ENCODE data around the gene LRMDA.

Gene LRMDA

DNA sequence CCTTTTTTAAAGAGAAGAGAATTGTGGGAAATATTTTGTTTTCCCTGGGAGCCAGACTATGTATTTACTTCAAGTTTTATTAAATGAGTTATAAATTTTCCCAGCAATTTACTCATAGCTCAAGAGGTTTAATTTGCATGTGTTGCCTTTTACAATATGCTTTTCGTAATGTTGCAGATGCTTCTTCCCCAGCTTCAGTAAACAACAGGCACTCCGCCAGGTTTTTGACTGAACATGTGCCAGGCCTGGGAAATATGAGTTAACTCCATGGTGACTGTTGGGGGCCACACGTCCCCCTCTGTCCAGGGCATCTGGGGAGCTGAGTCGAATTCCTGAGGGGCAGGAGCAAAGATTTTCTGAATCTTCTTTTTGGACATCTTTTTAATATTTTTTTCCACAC lies 545.7 kb downstream of the LRMDA start:
- no peak for DNase-seq

DNA sequence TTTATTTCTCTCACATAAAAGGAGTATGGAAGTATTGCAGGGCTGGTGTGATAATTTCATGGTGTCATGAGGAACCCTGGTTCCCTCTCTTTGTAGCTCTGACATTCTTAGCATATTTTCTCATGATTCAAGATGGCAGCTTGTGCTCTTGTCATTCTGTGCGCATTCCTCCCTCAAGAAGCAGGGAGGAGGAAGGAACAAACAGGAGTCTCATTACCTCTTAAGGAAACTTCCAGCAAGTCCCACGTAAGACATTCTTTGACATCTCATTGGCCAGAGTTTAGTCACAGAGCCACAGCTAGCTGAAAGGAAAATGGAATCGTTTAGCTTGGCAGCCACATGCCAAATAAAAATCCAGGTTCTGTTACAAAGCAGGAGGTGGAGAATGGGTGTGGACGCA lies 546.8 kb downstream of the LRMDA start:
- DNase-seq = no peak

DNA sequence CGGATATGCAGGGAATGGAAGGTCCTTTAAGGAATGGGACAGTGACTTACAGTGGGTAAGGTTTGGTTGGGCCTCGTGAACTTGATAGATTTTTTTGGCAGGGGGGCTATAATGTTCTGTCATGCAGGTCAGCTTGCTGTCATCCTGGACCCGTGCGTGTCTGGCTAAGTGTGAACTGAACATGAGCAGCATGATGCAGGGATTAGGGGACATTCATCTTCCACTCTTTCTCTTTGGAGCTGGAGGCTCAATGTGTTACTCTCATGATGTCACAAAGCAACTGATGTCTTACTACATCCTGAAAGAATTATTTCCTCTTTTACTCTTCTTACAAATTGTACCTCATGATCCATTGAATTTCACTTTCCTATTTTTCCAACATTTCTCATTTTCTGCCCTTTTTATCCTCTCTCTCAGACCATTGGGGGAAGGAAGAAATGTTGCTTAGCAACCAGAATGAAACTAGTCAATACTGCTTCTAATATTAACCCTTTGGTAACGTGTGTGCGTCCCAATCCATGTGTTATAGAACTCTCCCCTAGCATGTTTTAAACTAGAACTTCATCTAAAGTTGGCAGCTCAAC lies 549.1 kb downstream of the LRMDA start:
- no peak for DNase-seq

DNA sequence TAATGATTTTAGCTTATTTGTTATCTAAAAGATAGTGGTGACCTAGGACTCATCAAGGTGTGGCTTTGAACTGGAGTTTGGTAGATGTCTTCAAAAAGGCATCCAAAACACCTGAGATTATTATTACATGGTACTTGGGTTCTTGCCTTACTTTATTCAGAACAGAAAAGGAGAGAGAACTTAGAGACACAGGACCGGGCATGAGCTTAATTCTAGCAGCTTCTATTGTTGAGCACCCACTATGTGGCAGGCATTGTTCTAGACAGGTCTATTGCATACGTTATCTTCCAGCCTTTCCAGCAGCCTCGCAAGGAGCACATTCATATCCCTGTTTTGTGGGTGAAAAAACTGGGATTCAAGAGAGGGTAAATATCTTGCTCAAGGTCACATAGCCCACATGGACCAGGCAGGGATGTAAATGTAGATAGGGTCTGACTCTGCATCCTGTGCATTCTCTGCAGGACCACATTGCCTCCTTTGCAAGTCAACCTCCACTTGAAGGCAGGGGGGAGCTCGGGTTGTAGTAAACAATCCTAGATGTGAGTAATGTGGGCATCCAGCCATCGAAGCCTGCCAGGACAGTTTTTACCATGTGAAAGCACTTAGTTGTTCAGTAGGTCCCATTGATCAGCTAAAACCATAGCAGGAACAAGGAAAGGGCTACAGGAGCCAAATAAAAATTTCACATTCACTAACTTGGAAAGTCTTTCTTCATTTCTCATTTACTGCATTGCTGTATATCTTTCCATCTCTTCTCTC lies 551.4 kb downstream of the LRMDA start:
- DNase-seq = no peak

DNA sequence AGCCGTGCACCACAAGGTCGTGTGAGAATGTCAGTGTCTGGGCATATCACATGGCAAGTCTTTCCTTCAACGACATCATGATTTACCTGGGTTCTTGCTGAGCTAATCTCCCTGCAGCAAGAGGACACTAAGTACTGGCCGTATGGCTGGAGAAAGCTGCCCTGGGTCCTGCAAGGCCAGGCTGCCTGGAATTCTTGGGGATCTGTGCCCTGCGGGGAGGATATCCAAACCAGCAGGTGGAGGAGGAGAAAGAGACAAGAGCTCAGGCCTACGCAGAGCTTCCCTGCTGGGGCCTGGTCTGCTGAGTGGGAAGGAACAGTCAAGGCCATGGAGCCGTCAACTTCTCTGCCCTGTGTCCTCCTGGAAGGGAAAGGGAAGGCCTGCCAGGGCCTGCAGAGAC lies 552.6 kb downstream of the LRMDA start:
- no peak for DNase-seq

DNA sequence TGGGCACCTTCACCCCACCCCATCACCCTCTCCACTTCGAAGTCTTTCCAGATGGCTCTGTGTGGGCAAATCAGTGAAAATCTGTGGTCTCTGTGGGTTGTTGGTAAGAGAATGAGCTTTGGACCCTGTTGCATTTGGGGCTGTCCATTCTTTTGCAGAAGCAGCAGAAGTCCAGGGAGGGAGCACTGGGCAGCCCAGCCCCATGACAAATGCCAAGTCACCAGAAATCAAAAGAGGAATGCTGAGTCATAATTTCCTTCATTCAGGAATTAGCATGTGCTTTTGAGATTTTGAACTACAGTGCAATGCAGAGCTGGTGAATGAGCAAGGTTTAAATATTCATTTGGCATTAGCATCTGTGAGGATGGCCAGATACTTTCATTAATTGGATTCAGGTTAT lies 556.2 kb downstream of the LRMDA start:
- no peak for DNase-seq

DNA sequence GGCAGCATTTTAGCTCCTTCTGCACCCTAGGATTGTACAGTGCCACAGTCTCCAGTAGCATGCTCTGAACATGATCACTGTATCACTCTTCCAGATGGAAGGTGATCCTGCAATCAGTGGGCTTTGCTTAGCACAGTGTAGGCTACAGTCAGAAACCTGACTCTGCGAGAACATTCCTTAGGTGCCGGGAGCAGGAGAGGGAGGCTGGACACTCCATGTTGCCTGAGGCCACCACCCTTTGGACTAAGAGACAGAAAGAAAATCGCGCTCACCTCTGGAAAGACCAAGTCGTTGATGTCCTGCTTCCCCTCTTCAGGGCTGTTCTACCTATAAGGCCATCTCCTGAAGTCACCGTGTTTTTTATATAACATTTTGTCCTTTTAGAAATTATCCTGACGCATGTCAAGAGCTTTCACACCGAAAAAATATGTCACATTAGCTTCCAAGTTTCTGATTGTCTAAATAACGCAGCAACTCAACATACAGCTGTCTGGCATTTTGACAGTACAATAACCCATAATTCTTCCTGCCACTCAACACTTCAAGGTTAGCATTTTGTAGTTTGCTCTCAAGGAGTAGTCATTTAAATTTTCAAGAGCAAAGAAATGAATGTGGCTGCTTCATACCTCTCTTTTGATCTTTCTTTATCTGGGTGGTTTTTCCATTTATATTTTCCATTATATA lies 563.1 kb downstream of the LRMDA start:
- DNase-seq = no peak

DNA sequence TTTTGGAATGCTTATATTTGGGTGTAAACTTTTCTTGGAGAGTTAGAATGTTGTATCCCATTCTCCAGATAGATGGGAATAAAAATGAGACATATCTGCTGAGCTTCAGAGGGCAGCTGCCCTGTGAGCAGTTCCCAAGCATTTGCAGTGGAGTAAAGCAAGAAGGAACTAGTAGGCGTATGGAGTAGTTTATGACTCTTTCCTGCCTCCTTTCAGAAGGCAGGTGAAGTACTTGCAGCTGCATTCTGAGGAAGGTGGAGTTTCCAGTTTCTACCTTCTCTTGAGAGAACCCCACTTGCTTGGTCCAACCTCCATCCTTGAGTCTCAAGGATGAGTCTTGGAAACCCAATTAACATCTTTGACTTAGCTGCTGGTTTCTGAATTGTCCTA lies 563.6 kb downstream of the LRMDA start:
- DNase-seq = no peak

DNA sequence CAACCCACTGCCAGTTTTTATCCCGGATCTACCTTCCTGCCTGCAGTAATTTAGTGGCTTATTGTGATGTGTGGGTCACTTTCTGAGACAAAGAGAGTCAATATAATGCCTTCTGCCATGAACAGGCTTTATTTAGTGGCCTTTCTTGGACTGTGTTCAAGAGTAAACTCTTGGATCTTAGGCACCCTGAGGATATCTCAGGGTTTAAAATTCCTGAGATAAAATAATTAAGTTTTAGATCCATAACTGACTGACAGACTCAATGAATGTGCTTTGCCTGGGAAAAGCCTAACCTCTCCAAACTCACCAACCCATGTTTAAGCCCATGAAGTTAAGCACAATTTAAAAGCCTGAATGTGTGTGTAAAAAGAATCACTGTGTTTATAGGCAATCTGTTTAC lies 564.3 kb downstream of the LRMDA start:
- no peak for DNase-seq

DNA sequence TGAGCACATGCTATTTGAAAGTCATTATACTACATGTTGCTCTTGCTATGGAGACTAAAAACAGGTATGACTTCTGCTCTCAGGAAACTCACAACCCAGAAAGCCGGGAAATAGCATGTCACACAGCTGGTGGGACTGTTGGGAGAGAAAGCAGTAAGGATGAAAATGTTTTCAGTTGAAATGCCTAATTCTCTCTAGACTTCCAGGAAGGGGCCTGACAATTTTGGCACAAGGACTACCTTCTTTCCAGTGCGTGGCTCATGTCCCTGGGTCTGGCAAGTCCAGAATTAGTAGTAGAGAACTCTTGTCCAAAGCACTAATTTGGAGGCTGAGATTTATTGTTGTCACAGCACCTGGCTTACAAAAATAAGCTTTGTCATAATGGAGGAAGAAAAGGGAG lies 567.6 kb downstream of the LRMDA start:
- no peak for DNase-seq

DNA sequence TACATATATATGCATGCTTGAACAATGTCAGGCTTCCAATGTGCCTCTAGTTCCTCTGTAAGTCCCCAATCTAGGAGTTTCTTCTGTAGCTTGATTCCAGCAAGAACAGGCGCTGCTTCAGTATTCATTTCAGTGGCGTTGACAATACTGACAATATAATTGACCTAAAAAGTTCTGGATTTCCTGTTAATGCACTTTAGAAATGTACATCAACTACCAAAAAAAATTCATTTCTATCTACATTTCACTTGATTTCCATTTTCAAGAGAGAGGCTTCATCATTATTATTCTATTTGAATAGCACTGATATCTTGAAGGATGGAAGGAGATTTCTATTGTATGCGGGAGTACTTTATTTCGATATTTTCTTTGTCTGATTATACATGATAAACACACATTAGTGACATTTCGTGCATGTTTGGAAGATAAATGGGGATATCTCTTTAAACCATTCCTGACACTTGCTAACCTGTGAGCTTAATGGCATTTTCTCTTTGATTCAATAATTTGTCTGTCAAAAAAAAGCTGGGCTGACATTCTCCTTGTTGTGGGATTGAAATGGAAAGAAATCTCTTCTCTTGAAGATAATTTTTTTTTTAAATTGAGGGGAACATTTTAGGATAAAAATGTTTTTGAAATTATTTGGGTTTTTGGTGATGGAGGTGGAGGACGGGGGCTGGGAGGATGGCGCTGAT lies 568.2 kb downstream of the LRMDA start:
- no peak for DNase-seq

DNA sequence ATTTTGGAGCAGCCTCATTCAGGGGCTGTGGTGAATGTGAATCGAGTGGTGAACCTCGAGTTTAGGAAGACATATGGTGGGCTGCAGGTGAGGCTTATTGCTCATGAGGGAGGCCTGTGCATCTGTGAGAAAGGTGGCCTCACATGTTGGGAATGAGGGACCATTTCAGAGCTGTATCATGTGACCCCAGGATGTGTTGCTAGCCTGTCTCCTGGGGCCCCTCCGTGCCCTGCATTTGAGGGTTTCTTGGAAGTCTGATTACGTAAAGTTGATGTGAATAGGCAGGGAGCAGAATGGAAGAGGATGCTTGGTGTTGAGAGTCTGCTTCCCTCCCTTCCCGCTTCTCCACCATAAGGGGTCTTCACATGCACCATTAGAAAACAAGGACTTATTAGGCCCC lies 569.1 kb downstream of the LRMDA start:
- DNase-seq = no peak

DNA sequence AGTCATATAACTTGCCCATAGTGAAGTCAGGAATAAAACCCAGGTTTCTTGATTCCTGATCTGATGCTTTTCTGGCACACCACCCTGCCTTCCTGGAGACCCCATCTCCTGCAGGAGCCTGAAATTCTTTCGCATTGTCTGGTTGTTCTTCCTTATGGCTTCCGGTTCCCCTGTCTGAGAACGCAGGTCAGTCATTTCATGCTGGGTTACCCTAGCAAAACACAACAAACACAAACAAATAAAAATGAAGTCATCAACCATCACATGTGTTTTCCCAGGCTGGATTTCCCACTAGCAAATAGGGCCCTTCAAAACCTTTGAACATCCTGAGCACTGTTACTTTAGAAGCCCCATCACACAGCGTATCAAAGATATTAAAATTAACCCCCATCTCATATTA lies 569.6 kb downstream of the LRMDA start:
- no peak for DNase-seq

DNA sequence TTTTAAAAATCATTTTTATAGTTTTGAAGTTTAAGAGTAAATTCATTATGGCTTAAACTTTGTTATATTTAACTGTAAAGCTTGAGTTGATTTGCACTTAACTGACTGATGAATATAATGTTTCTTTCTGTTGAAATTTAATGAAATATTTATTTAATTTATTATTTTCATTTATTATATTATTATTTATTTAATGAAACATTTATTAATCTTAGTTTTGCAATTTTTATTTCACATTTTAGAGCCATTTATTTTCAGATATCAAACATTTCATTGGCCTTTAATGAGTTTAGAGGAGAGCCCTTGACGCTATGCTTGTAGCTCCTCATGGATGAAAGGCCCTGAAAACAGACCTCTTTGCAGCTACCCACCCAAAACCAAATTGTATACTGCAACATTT lies 570.0 kb downstream of the LRMDA start:
- no peak for DNase-seq

DNA sequence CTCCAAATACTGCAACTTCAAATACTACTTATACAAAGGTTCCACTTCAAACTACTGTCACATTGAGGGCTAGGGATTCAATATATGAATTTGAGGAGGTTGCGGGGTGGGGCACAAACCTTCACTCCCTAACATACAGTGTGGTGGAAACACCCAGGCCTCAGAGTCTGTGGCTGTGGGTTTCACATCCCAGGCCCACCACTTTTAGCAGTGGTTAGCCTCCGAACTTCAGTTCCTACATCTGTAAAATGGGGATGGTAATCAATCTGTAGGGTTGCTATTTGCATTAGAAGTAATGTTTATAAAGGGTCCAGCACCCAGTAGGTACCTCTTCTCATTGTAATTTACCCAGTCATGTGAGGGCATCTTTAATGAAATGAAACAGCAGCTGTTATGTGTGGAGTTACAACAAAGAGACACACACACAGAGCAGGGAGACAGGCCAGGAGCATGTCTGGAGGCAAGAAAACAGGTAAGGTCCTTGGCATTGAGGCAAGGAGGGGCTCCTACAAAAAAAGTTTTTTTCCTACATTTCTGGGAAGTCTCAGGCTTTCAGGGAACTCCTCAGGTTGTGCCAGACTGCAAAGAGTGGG lies 570.9 kb downstream of the LRMDA start:
- DNase-seq = no peak

DNA sequence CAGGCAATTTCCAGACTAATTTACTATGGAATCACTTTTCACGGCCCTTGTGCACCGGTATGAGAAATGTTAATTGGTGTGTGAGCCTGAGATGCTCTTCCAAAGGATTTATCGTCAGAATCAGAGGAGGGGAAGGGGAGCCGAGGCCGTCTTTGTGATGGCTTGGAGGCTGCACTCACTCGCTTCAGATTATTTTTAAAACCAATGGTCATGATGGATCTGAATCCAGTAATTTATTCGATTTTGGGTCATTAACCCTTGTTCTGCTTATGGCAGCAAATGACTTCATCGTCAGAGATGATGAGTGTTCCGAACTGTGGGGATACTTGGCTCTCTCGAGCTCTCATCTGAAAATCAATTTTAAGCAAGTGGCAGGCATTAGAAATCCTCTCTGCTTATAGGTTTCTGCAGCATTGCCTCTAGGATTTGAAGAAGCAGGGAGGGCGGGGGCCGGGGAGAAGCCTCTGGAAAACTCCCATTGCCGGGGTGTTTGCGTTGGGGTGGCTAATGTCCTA lies 576.3 kb downstream of the LRMDA start:
- no peak for DNase-seq

DNA sequence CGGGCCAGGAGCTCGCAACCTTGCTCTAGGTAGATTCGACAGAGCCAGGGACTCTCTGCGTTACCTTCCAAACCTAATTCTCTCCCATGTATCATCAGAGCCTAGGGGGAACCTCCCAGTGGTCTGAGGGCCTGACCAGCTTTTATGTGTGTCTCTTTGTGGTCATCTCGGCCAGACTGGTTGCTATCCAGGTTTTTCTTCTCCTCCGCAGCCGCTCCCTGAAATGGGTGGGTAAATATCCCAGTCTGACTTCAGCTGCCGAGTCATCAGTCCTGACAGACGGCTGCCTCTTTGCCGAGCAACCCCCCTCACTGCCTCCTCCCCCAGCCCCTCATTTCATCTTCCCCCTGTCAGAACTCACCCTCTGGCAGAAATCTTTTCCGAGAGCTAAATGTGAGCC lies 578.1 kb downstream of the LRMDA start:
- DNase-seq = no peak

DNA sequence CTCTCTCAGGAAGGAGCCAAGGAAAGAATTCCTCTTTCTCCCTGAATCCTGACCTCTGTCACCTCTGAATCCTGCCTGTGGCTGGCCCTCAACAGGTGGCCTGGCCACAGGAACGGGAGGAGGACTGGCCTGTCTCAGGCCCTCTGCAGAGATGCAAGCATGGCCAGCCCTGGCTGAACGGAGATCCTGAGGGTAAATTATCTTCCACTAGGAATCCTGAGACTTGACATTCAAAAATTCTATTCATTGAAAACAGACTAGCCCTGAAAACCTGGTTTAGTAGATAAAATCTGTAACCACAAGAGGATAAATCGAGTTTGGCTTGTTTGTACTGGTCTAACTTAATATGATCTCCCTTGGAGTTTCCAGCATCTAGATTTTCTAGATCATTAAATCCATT lies 579.3 kb downstream of the LRMDA start:
- no peak for DNase-seq

DNA sequence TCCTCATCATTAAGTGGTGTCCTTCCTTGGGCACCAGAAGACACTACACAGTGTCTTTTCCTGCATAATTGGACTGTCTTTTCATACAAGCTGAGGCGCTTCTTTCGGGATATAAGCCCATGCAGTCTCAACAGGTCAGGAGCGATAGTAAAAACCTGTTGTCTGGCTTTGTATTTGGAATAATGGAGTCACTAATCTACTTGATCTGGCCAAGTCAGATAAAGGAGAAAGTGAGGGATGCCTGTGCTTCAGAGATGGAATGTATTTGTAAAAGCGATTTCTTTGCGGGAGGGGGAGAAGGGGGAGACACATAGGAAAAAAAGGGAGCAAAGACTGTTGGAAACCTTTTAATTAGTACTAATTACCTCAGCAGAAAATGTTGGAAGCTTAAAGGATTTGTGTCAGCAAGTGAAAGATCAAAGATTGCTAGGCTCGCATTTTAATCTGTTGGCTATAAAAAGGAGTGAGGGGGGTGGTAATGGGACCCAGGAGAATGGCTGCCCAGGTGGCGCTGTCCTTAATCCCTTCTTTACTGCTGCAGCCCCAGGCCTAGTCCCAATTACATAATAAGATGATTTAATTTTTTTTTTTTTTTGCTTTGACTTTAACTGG lies 581.4 kb downstream of the LRMDA start:
- DNase-seq = no peak

DNA sequence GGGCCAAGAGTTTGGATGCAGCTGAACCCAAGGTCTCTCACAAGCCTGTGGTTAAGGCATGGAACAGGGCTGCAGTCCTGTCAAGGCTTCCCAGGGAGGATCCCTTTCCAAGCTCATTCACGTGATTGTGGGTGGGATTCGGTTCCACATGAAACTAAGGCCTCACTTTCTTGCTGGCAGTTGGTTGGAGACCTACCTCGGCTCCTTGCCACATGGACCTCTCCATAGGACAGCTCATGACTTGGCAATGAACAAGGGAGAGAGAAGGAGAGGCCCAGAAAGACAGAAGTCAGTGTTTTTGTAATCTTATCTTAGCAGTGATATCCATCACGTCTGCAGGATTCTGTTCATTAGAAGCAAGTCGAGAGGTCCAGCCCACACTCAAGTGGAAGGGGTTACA lies 583.8 kb downstream of the LRMDA start:
- no peak for DNase-seq

DNA sequence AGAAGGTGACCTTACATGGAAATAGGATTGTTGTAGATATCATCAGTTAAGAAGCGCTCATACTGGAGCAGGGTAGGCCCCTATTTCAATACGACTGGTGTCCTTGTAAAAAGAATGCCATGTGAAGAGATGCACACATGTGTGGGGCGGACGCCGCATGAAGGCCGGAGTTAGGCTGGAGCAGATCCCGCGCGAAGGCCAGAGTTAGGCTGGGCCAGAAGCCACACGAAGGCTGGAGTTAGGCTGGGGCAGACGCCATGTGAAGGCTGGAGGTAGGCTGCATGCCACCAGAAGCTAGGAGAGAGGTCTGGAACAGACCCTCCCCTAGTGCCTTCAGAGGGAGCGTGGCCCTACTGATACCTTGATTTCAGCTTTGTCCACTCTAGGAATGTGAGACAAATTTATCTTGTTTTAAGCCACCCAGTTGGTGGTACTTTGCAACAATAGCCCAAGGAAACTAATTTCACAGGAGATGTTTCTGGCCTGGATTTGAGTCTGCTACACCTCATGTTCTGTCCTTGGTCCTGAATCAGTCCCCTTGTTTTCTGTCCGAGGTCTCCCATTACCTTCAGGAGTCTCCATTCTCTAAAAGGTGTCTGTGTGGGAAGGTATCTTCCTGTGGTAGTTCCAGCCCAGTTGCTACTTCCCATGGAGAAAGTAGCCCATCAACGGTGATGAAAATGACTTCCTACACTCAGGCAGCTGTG lies 585.8 kb downstream of the LRMDA start:
- no peak for DNase-seq

All from CD4-positive, alpha-beta T cell treated with Interleukin-10 for 1 hour (primary cell).